ENCODE data around the gene OTOG. TPM values are rescaled to one million over a fixed set of nuclear protein-coding genes. Genes with fewer than 3 reads are reported as not detected.

Gene OTOG
- total and polyA plus RNA-seq, 4 experiments from 2014 or later = not detected

DNA sequence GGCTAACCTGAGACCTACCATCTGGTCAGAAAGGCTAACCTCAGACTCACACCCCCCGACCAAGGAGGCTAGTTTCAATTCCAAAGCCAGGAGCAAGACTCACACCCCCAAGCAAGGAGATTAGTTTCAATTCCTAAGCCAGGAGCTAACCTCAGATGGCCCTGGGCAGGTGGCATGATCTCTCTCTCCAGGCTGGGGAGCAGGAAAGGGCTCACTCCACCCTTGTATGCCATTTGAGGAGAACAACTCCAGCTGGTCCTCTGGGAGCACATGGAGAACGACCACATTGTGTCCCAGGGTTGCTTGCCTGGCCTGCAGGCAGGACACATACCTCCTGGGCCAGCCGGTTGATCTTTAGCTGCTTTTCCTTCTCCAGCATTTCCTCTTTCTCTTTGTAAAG is 35.5 kb upstream of the OTOG start:
- H3K9me3 ChIP-seq (ENCODE audit: control insufficient read depth in 1 of 2, low read length in 2 of 2) = no peaks in the 10 kb centered on the region
- H3K27ac Mint-ChIP-seq = no peak overlapping the region
- H3K27ac ChIP-seq (ENCODE audit: low read depth, low read length) = no peak overlapping the region
- no peaks in the 10 kb centered on the region for H3K4me1 Mint-ChIP-seq
- no peak overlapping the region for H3K4me3 Mint-ChIP-seq
- H3K4me3 ChIP-seq (ENCODE audit: low read length in 2 of 2) = no peak overlapping the region
- POLR2A ChIA-PET (ENCODE audit: partially characterized antibody) = no interaction called here
- no peak for DNase-seq
- H3K36me3 ChIP-seq (ENCODE audit: insufficient read depth, low read length) = no peaks in the 10 kb centered on the region
- CTCF ChIA-PET (ENCODE audit: partially characterized antibody) = interaction anchor here (1.4 to 1.5 kb wide), 2 partner anchors 127 to 282 kb away, joined by 4 read pairs; no protein-coding TSS in a partner anchor
- peaks cover 3 to 11% of the 10 kb centered on the region in 2 donors for H3K27me3 Mint-ChIP-seq
- intact Hi-C loops (cut with micrococcal nuclease) = no loop called here
- no peaks in the 10 kb centered on the region for H3K9me3 Mint-ChIP-seq
- H3K27me3 ChIP-seq (ENCODE audit: insufficient read depth, low read length) = no peaks in the 10 kb centered on the region
- H3K4me1 ChIP-seq (ENCODE audit: insufficient read depth, low read length) = no peaks in the 10 kb centered on the region
- no peaks in the 10 kb centered on the region for H3K36me3 Mint-ChIP-seq

DNA sequence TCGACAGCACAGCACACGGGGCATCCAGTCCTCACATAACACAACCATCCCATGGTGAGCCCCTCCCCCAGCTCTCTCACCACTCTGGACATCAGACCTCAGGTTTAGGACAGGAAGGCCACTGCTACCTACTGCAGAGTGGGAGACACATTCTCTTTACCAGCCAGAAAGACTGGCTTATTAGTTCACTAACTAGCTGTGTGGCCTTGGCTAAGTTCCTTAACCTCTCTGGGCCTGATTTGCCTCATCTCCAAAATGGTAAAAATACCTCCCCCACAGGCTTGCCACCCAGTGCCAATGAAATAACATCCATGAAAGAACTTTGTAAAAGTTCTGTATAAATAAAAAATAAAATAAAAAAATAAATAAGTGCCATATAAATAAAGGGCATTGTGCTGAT is 35.0 kb upstream of the OTOG start:
- Histone ChIP-seq H3K36me3 (ENCODE audit: insufficient read depth, low read length) (no peaks in the 10 kb centered on the region), H3K9me3 (ENCODE audit: control insufficient read depth in 1 of 2, low read length in 2 of 2) (no peaks in the 10 kb centered on the region), H3K27ac (ENCODE audit: low read depth, low read length) (no peak overlapping the region), H3K4me1 (ENCODE audit: insufficient read depth, low read length) (no peaks in the 10 kb centered on the region), H3K4me3 (ENCODE audit: low read length in 2 of 2) (no peak overlapping the region), H3K27me3 (ENCODE audit: insufficient read depth, low read length) (no peaks in the 10 kb centered on the region)
- Mint-ChIP-seq H3K27me3 (peaks cover 3 to 11% of the 10 kb centered on the region in 2 donors), H3K9me3 (no peaks in the 10 kb centered on the region), H3K36me3 (no peaks in the 10 kb centered on the region), H3K4me3 (no peak overlapping the region), H3K4me1 (no peaks in the 10 kb centered on the region), H3K27ac (no peak overlapping the region)
- ChIA-PET POLR2A (ENCODE audit: partially characterized antibody) (no interaction called here), CTCF (ENCODE audit: partially characterized antibody) (interaction anchor here (1.5 kb wide), 1 partner anchor 128 kb away, joined by 4 read pairs; no protein-coding TSS in a partner anchor)
- intact Hi-C loops (cut with micrococcal nuclease) = no loop called here
- DNase-seq = no peak

DNA sequence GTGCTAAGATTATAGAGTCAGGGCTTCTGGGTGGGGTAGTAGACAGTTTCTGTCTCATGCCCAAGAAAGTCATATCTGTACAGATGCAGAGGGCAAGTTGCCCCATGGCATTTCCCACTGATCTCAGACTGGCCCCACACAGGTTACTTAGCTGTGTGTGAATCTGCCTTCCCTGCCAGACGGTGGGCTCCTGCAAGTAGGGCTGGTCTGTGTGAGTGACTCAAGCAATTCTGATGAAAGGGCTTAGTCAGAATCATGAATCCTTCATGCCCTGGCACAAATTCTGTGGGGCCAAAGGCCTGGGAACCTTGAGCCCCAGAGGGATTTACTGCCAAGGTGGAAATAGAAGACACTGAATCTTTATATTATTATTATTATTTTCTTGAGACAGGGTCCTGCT is 33.2 kb upstream of the OTOG start:
- no peaks in the 10 kb centered on the region for H3K36me3 ChIP-seq (ENCODE audit: insufficient read depth, low read length)
- intact Hi-C loops (cut with micrococcal nuclease) = no loop called here
- H3K27ac ChIP-seq (ENCODE audit: low read depth, low read length) = no peak overlapping the region
- H3K27me3 ChIP-seq (ENCODE audit: insufficient read depth, low read length) = no peaks in the 10 kb centered on the region
- Mint-ChIP-seq H3K4me1 (no peaks in the 10 kb centered on the region), H3K9me3 (no peaks in the 10 kb centered on the region), H3K4me3 (no peak overlapping the region), H3K27me3 (peaks cover 5 to 10% of the 10 kb centered on the region in 2 donors), H3K27ac (no peak overlapping the region), H3K36me3 (no peaks in the 10 kb centered on the region)
- ChIA-PET CTCF (ENCODE audit: partially characterized antibody) (interaction anchor here (1.4 to 1.5 kb wide), 3 partner anchors 9 to 10 kb away, joined by 3 to 7 read pairs (median 3); no protein-coding TSS in a partner anchor), POLR2A (ENCODE audit: partially characterized antibody) (no interaction called here)
- H3K4me1 ChIP-seq (ENCODE audit: insufficient read depth, low read length) = no peaks in the 10 kb centered on the region
- DNase-seq = no peak
- no peaks in the 10 kb centered on the region for H3K9me3 ChIP-seq (ENCODE audit: control insufficient read depth in 1 of 2, low read length in 2 of 2)
- no peak overlapping the region for H3K4me3 ChIP-seq (ENCODE audit: low read length in 2 of 2)

DNA sequence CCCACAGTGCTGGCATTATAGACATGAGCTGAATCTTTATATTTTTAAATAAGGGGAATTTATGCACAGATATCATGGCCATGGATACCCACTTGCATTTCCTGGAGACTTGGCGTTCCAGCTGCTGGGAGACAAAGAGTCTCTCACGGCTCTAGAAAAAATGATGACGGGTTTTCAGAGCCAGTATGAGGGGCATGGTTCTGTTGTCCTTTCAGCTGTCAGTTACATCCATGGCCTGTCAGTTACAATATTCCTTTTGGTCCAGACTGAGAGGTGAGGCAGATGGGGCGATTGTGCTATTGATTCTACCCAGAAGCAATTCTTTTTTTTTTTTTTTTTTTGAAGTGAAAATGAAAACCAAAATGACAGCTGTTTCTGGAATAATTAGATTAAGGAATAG is 32.6 kb upstream of the OTOG start:
- CTCF ChIA-PET (ENCODE audit: partially characterized antibody) = interaction anchor here (1.3 to 1.4 kb wide), 2 partner anchors 9 to 13 kb away, joined by 3 to 4 read pairs; no protein-coding TSS in a partner anchor
- no peaks in the 10 kb centered on the region for H3K36me3 ChIP-seq (ENCODE audit: insufficient read depth, low read length)
- intact Hi-C loops (cut with micrococcal nuclease) = no loop called here

DNA sequence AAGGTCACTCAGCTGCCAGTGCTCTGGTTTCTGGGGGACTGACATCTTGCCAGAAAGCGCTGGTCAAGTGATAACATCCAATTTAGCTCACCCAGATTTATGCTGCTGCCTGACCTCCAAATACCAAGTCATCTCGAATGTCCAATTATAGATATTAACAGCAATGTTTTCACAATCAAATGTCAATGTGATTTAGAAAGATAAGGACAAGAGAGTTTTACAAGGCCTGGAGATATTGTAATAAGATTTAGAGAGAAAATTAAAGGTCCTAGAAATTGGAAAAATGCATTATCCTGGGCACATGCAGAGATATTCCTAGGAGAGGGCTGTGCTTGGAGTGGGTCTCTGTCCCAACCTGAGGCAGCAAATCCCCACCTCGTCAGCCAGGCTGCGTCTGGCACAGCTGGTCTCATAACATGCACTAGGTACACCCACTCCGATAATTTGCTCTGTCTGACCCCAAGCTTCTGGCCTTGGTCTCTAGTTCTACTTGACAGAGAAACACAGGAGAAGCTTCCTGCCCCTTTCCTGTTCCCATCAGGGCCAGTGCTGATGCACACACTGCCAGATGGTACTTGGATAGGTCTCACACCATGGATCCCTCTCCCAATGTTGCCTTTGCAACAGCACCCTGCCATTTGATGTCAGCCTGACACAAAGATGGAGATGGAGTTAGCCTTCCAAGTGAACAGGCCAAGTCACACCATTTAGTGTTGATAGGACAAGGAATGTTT is 31.4 kb upstream of the OTOG start:
- CTCF ChIA-PET (ENCODE audit: partially characterized antibody) = interaction anchor here (1.3 kb wide), 1 partner anchor 12 kb away, joined by 4 read pairs; no protein-coding TSS in a partner anchor
- no peaks in the 10 kb centered on the region for H3K27me3 ChIP-seq (ENCODE audit: insufficient read depth, low read length)

More for the DNA sequence above, 32.6 kb upstream of the OTOG start:
- POLR2A ChIA-PET (ENCODE audit: partially characterized antibody) = no interaction called here
- Mint-ChIP-seq H3K27ac (no peak overlapping the region), H3K4me3 (no peak overlapping the region), H3K4me1 (no peaks in the 10 kb centered on the region), H3K36me3 (no peaks in the 10 kb centered on the region), H3K9me3 (no peaks in the 10 kb centered on the region), H3K27me3 (peaks cover 5 to 6% of the 10 kb centered on the region in 2 donors)
- H3K4me3 ChIP-seq (ENCODE audit: low read length in 2 of 2) = no peak overlapping the region
- H3K4me1 ChIP-seq (ENCODE audit: insufficient read depth, low read length) = no peaks in the 10 kb centered on the region
- no peaks in the 10 kb centered on the region for H3K27me3 ChIP-seq (ENCODE audit: insufficient read depth, low read length)
- no peaks in the 10 kb centered on the region for H3K9me3 ChIP-seq (ENCODE audit: control insufficient read depth in 1 of 2, low read length in 2 of 2)
- H3K27ac ChIP-seq (ENCODE audit: low read depth, low read length) = no peak overlapping the region
- DNase-seq = no peak

DNA sequence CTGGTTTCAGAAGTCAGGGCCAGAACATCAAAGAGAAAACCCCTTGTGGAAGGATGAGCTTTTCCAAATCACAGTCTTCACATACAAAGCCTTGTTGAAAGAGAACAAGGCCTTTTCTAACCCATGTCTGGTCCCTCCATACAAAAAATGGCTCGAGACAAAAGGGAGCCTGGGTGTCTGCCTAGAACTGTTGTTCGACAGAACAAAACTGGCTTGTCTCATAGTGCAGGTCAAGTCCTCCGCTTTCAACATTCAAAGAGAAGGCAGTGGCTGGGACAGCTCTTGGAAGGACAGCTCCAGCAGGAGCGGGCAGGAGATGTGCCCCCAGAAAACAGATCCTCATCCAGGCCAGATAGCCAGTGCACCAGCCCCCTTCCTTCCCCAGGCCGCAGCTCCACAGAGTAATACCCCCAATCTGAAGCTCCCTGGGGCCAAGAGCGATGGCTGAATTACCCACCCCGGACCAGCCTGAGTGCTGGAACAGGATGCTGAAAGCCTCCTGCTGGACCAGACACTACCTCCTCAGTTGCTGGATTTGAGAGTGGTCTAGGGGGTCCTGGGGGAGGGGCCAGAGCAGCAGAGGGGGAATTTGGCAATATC is 30.4 kb upstream of the OTOG start:
- H3K36me3 Mint-ChIP-seq = no peaks in the 10 kb centered on the region
- Histone ChIP-seq H3K36me3 (ENCODE audit: insufficient read depth, low read length) (no peaks in the 10 kb centered on the region), H3K4me1 (ENCODE audit: insufficient read depth, low read length) (no peaks in the 10 kb centered on the region), H3K27ac (ENCODE audit: low read depth, low read length) (no peak overlapping the region), H3K4me3 (ENCODE audit: low read length in 2 of 2) (no peak overlapping the region), H3K27me3 (ENCODE audit: insufficient read depth, low read length) (no peaks in the 10 kb centered on the region), H3K9me3 (ENCODE audit: control insufficient read depth in 1 of 2, low read length in 2 of 2) (no peaks in the 10 kb centered on the region)
- no peak overlapping the region for H3K27ac Mint-ChIP-seq
- ChIA-PET CTCF (ENCODE audit: partially characterized antibody) (no interaction called here), POLR2A (ENCODE audit: partially characterized antibody) (no interaction called here)
- no peaks in the 10 kb centered on the region for H3K4me1 Mint-ChIP-seq
- no peak overlapping the region for H3K4me3 Mint-ChIP-seq
- intact Hi-C loops (cut with micrococcal nuclease) = no loop called here
- DNase-seq = no peak
- H3K27me3 Mint-ChIP-seq = peaks cover 3 to 5% of the 10 kb centered on the region in 2 donors
- H3K9me3 Mint-ChIP-seq = no peaks in the 10 kb centered on the region

More for the DNA sequence above, 31.4 kb upstream of the OTOG start:
- Histone ChIP-seq H3K4me3 (ENCODE audit: low read length in 2 of 2) (no peak overlapping the region), H3K27ac (ENCODE audit: low read depth, low read length) (no peak overlapping the region), H3K9me3 (ENCODE audit: control insufficient read depth in 1 of 2, low read length in 2 of 2) (no peaks in the 10 kb centered on the region), H3K4me1 (ENCODE audit: insufficient read depth, low read length) (no peaks in the 10 kb centered on the region), H3K36me3 (ENCODE audit: insufficient read depth, low read length) (no peaks in the 10 kb centered on the region)
- no peak for DNase-seq
- Mint-ChIP-seq H3K4me1 (no peaks in the 10 kb centered on the region), H3K27ac (no peak overlapping the region), H3K27me3 (peaks cover 3 to 5% of the 10 kb centered on the region in 2 donors), H3K9me3 (no peaks in the 10 kb centered on the region), H3K36me3 (no peaks in the 10 kb centered on the region), H3K4me3 (no peak overlapping the region)
- POLR2A ChIA-PET (ENCODE audit: partially characterized antibody) = no interaction called here
- intact Hi-C loops (cut with micrococcal nuclease) = no loop called here

DNA sequence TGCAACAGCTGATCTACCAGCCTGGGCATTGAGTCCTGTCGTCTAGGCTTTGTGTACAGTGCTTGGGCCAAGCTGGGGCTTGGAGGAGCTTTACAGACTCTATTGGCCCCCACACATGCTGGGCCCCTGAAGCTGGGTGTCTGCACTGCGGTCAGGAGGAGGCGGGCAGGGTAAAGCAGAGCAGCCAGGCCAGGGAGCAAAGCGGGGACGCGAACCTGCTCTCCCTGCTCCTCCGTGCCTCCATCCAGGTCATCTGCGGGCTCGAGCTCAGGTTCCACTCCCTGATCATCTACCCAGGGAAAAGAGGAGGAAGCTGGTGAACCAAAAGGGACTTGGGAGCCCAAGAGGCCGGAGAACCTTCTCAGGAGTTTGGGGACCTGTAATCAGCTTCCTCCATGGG is 29.9 kb upstream of the OTOG start:
- Histone ChIP-seq H3K4me3 (ENCODE audit: low read length in 2 of 2) (no peak overlapping the region), H3K36me3 (ENCODE audit: insufficient read depth, low read length) (no peaks in the 10 kb centered on the region), H3K27me3 (ENCODE audit: insufficient read depth, low read length) (no peaks in the 10 kb centered on the region), H3K4me1 (ENCODE audit: insufficient read depth, low read length) (no peaks in the 10 kb centered on the region), H3K9me3 (ENCODE audit: control insufficient read depth in 1 of 2, low read length in 2 of 2) (no peaks in the 10 kb centered on the region), H3K27ac (ENCODE audit: low read depth, low read length) (no peak overlapping the region)
- Mint-ChIP-seq H3K36me3 (no peaks in the 10 kb centered on the region), H3K4me1 (no peaks in the 10 kb centered on the region), H3K9me3 (no peaks in the 10 kb centered on the region), H3K27ac (no peak overlapping the region), H3K4me3 (no peak overlapping the region), H3K27me3 (peaks cover 3 to 5% of the 10 kb centered on the region in 2 donors)
- ChIA-PET CTCF (ENCODE audit: partially characterized antibody) (interaction anchor here (3.0 to 3.5 kb wide), 2 partner anchors 11 to 12 kb away, joined by 14 to 17 read pairs; no protein-coding TSS in a partner anchor), POLR2A (ENCODE audit: partially characterized antibody) (no interaction called here)
- intact Hi-C loops (cut with micrococcal nuclease) = no loop called here
- no peak for DNase-seq

Data from CD4-positive, alpha-beta memory T cell (primary cell).